OCI-LY7 (cell line): ENCODE measurements around the gene HTT.

Experiments
- EZH2phosphoT487 ChIP-seq: fragments of 200-600 bp; sonication (generic); IDR thresholded peaks from 2 replicates; pipeline ENCODE4 v1.6.1; 2018; ENCODE audit warnings: low read depth, borderline replicate concordance, mild to moderate bottlenecking, mixed run types, antibody characterized with exemption, low read length, moderate library complexity, mixed read lengths
- TF ChIP-seq, protein P1 (sequence below): fragments of 200-600 bp; sonication (generic); conservative IDR thresholded peaks from 2 replicates; pipeline ENCODE4 v1.5.1; 2014; ENCODE audit warnings: mild to moderate bottlenecking, antibody characterized with exemption, low read length, moderate library complexity, mixed read lengths

DNA sequence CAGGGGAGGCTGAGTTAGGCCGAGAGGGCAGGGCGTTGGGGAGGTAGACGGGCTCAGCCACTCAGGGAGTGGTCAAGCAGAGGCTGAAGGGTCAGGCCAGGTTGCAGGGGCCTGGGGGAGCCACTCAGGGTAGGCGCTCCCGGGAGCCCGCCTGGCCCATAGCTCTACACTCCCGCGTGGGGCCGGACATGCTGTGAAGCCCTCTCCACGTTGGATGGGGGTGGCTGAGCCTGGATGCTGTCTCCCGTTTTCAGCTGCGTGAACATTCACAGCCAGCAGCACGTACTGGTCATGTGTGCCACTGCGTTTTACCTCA lies 160.5 kb downstream of the HTT start:
- TF ChIP-seq, protein P1, sequence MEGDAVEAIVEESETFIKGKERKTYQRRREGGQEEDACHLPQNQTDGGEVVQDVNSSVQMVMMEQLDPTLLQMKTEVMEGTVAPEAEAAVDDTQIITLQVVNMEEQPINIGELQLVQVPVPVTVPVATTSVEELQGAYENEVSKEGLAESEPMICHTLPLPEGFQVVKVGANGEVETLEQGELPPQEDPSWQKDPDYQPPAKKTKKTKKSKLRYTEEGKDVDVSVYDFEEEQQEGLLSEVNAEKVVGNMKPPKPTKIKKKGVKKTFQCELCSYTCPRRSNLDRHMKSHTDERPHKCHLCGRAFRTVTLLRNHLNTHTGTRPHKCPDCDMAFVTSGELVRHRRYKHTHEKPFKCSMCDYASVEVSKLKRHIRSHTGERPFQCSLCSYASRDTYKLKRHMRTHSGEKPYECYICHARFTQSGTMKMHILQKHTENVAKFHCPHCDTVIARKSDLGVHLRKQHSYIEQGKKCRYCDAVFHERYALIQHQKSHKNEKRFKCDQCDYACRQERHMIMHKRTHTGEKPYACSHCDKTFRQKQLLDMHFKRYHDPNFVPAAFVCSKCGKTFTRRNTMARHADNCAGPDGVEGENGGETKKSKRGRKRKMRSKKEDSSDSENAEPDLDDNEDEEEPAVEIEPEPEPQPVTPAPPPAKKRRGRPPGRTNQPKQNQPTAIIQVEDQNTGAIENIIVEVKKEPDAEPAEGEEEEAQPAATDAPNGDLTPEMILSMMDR, result no peak
- no peak for TF ChIP-seq EZH2phosphoT487
